HCT116 (cell line): ENCODE data around the gene SLC22A23. TPM values are rescaled to one million over a fixed set of nuclear protein-coding genes. Genes with fewer than 3 reads are reported as not detected.

Experiments used
- ATAC-seq: fragments of 200-7000 bp; cut with Tn5 transposase; 2 replicates; pipeline ENCODE4 v1.9.1; 2020; ENCODE audit warnings: mild to moderate bottlenecking, moderate library complexity
- BruUV-seq: library from RNA; stranded (reverse); fragments of 400-500 nt; replicated peaks from 2 replicates; lab custom pipeline; 2021; lab: Mats Ljungman, UMichigan
- CTCF ChIA-PET: fragments of 300-600 bp; sonication (Branson Sonifier 250); formaldehyde crosslinking; loops from one replicate; lab custom pipeline; 2021; ENCODE audit warnings: antibody characterized with exemption; lab: Charles Lee
- POLR2A ChIA-PET: fragments of 300-600, 350-600 bp; sonication (Branson Sonifier 250); formaldehyde crosslinking; loops from one replicate; lab custom pipeline; 2021; ENCODE audit warnings: antibody characterized with exemption; lab: Charles Lee
- RAD21 ChIA-PET, 2 experiments: fragments of 300-600 bp; sonication (Branson Sonifier 250); formaldehyde crosslinking; loops; one replicate each; lab custom pipeline; 2023; ENCODE audit warnings: low total read pairs in 2 of 2; ENCODE audit not compliant: uncharacterized antibody in 2 of 2, unreplicated experiment in 2 of 2, low non-redundant PET in 1 of 2; lab: Charles Lee
- DNase-seq: peaks from one replicate; pipeline ENCODE4 v3.0.0-alpha.2; 2010; ENCODE audit warnings: low read depth, low spot score
- H2AFZ ChIP-seq: fragments of 200-600 bp; shearing (Covaris generic), sonication (generic); 2 replicates; pipeline ENCODE4 v1.6.1; 2017; ENCODE audit warnings: low read depth, mixed run types, mixed read lengths, antibody characterized with exemption, low read length; ENCODE audit not compliant: poor library complexity, severe bottlenecking
- H3K27ac ChIP-seq: 2 replicates; pipeline ENCODE4 v1.5.1; 2012; ENCODE audit warnings: low read depth, low read length
- H3K27me3 ChIP-seq: fragments of 200-600 bp; sonication (generic); 2 replicates; pipeline ENCODE4 v1.6.1; 2016; ENCODE audit warnings: mixed run types, low read length, mixed read lengths; ENCODE audit not compliant: insufficient read depth
- H3K36me3 ChIP-seq, 2 experiments: fragments of 200-500 bp in 1 of 2; fragments of 200-600 bp in 1 of 2; sonication (Bioruptor generic) in 1 of 2; sonication (generic) in 1 of 2; 2 replicates each; pipeline versions ENCODE4 v1.5.1 to v1.6.1; 2014 to 2016; ENCODE audit warnings: low read length in 2 of 2, inconsistent platforms in 1 of 2, mixed read lengths in 1 of 2, mixed run types in 1 of 2; ENCODE audit not compliant: insufficient read depth in 2 of 2, control insufficient read depth in 1 of 2
- H3K4me1 ChIP-seq, 2 experiments: fragments of 200-600 bp in 1 of 2; sonication (generic) in 1 of 2; 2 replicates each; pipeline versions ENCODE4 v1.5.1 to v1.6.1; 2012 to 2017; ENCODE audit warnings: low read length in 2 of 2, inconsistent platforms in 1 of 2, mild to moderate bottlenecking in 1 of 2, mixed read lengths in 1 of 2, mixed run types in 1 of 2, moderate library complexity in 1 of 2; ENCODE audit not compliant: insufficient read depth in 2 of 2, control insufficient read depth in 1 of 2
- H3K4me2 ChIP-seq: fragments of 200-600 bp; sonication (generic); 2 replicates; pipeline ENCODE4 v1.6.1; 2017; ENCODE audit warnings: mixed run types, low read length, mixed read lengths
- H3K4me3 ChIP-seq, 2 experiments: fragments of 200-600 bp in 1 of 2; sonication (generic) in 1 of 2; replicated peaks in 1 of 2; 2 replicates each; pipeline ENCODE4 v1.5.1; 2011 to 2016; ENCODE audit warnings: low read length in 2 of 2, control low read depth in 1 of 2, low read depth in 1 of 2, mild to moderate bottlenecking in 1 of 2, mixed read lengths in 1 of 2, mixed run types in 1 of 2
- H3K79me2 ChIP-seq: fragments of 200-600 bp; sonication (generic); 2 replicates; pipeline ENCODE4 v1.6.1; 2017; ENCODE audit warnings: mild to moderate bottlenecking, mixed run types, low read length, moderate library complexity, mixed read lengths; ENCODE audit not compliant: insufficient read depth
- H3K9ac ChIP-seq: fragments of 200-600 bp; sonication (generic); 2 replicates; pipeline ENCODE4 v1.6.1; 2016; ENCODE audit warnings: low read length, mixed read lengths
- H3K9me2 ChIP-seq: fragments of 200-600 bp; sonication (generic), shearing (Covaris generic); 2 replicates; pipeline ENCODE4 v1.6.1; 2017; ENCODE audit warnings: mixed run types, mild to moderate bottlenecking, moderate library complexity; ENCODE audit not compliant: insufficient read depth
- H3K9me3 ChIP-seq, 2 experiments: fragments of 200-500 bp in 1 of 2; fragments of 200-600 bp in 1 of 2; sonication (Bioruptor generic) in 1 of 2; sonication (generic) in 1 of 2; 2 replicates each; pipeline ENCODE4 v1.6.1; 2014 to 2017; ENCODE audit warnings: low read length in 2 of 2, mixed read lengths in 2 of 2, inconsistent platforms in 1 of 2, low read depth in 1 of 2, mild to moderate bottlenecking in 1 of 2, mixed run types in 1 of 2, moderate library complexity in 1 of 2; ENCODE audit not compliant: control insufficient read depth in 1 of 2, insufficient read depth in 1 of 2
- H4K20me1 ChIP-seq: fragments of 200-600 bp; sonication (generic), shearing (Covaris generic); 2 replicates; pipeline ENCODE4 v1.6.1; 2017; ENCODE audit warnings: mixed run types, mild to moderate bottlenecking, moderate library complexity; ENCODE audit not compliant: insufficient read depth
- CBX3 ChIP-seq: IDR thresholded peaks from 2 replicates; pipeline ENCODE4 v1.6.1; 2012; ENCODE audit warnings: low read depth
- CTCF ChIP-seq, 3 experiments: fragments of 200-600 bp in 1 of 3; sonication (generic) in 1 of 3; IDR thresholded peaks in 2 of 3; conservative IDR thresholded peaks in 1 of 3; 2 replicates each; pipeline ENCODE4 v1.5.1; 2012 to 2017; ENCODE audit warnings: low read depth in 2 of 3, low read length in 2 of 3, antibody characterized with exemption in 1 of 3, borderline replicate concordance in 1 of 3, control low read depth in 1 of 3, mild to moderate bottlenecking in 1 of 3, mixed read lengths in 1 of 3, mixed run types in 1 of 3, moderate library complexity in 1 of 3; ENCODE audit not compliant: insufficient read depth in 1 of 3
- EGR1 ChIP-seq: IDR thresholded peaks from 2 replicates; pipeline ENCODE4 v1.6.1; 2012; ENCODE audit warnings: low read depth
- EZH2 ChIP-seq: fragments of 200-600 bp; sonication (generic); IDR thresholded peaks from 2 replicates; pipeline ENCODE4 v1.6.1; 2017; ENCODE audit warnings: antibody characterized with exemption, mixed run types
- EZH2phosphoT487 ChIP-seq: fragments of 200-600 bp; IDR thresholded peaks from 2 replicates; pipeline ENCODE4 v1.6.1; 2018; ENCODE audit warnings: antibody characterized with exemption, borderline replicate concordance
- JUND ChIP-seq: IDR thresholded peaks from 2 replicates; pipeline ENCODE4 v1.6.1; 2012
- POLR2AphosphoS5 ChIP-seq: IDR thresholded peaks from 2 replicates; pipeline ENCODE4 v1.6.1; 2011; ENCODE audit warnings: mild to moderate bottlenecking, low read depth, low read length, moderate library complexity
- RAD21 ChIP-seq: IDR thresholded peaks from 2 replicates; pipeline ENCODE4 v1.6.1; 2012; ENCODE audit warnings: low read depth, mild to moderate bottlenecking
- SP1 ChIP-seq: IDR thresholded peaks from 2 replicates; pipeline ENCODE4 v1.6.1; 2012; ENCODE audit warnings: low read depth
- YY1 ChIP-seq: IDR thresholded peaks from 2 replicates; pipeline ENCODE4 v1.6.1; 2011; ENCODE audit warnings: low read length, low read depth, moderate library complexity, mild to moderate bottlenecking; ENCODE audit not compliant: insufficient replicate concordance; ENCODE audit errors: extremely low read depth
- ZBTB33 ChIP-seq: IDR thresholded peaks from 2 replicates; pipeline ENCODE4 v1.6.1; 2011; ENCODE audit warnings: mild to moderate bottlenecking, low read length, moderate library complexity; ENCODE audit not compliant: insufficient replicate concordance; ENCODE audit errors: extremely low read depth
- ZFX ChIP-seq: fragments of 450-650 bp; IDR thresholded peaks from 2 replicates; pipeline ENCODE4 v1.6.1; 2017
- ZNF274 ChIP-seq: fragments of 200-500 bp; sonication (Bioruptor generic); IDR thresholded peaks from 2 replicates; pipeline ENCODE4 v1.6.1; 2014; ENCODE audit warnings: mild to moderate bottlenecking, low read depth, low read length, inconsistent platforms
- intact Hi-C: fragments of 100-400 bp; cut with micrococcal nuclease; formaldehyde crosslinking; loops from 2 replicates; pipeline ENCODE4 v1.10.0; 2022
- total RNA-seq: library from RNA; stranded (reverse); gene quantifications from one replicate; pipeline ENCODE4 v1.2.1, GENCODE V29; 2021; ENCODE audit not compliant: unreplicated experiment
- TF ChIP-seq, protein P1 (sequence below): IDR thresholded peaks from 2 replicates; pipeline ENCODE4 v1.6.1; 2012
- TF ChIP-seq, protein P2 (sequence below): IDR thresholded peaks from 2 replicates; pipeline ENCODE4 v1.6.1; 2012; ENCODE audit warnings: low read depth

SLC22A23 gene
- total RNA-seq, 1 experiment from 2014 or later = 11.5 TPM

DNA sequence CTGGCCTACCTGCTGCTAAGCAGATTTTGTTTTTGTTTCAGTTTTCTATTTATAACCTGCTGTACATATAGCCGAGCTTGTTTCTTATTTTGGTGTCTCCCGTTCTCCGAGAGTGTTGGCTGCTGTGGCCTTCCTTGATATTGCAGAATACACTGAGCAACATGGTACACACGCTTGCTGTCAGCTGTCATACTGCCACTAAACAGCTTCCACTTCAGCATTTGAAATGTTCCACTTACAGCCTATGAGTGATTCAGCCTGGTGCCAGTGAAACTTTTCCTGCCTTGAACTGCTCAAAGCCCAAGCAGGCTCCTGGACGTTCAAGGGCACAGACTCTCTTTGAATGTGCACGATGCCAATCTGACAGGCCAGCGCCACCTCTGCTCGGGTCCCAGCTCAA, 111.0 kb downstream of the SLC22A23 start:
- RAD21 ChIA-PET = no interaction called here
- Histone ChIP-seq H3K9ac (no peak overlapping the region), H4K20me1 (no peaks in the 10 kb centered on the region), H3K4me1 (peaks cover 0 to 8% of the 10 kb centered on the region in 2 experiments; a peak in 1 of 4 replicates), H3K9me3 (no peaks in the 10 kb centered on the region), H3K27me3 (no peaks in the 10 kb centered on the region)
- no TSS peak for BruUV-seq
- TF ChIP-seq ZNF274 (no peak), EZH2phosphoT487 (no peak), YY1 (no peak), SP1 (no peak), EZH2 (no peak), CBX3 (no peak), EGR1 (no peak), ZFX (no peak), JUND (no peak), RAD21 (no peak), CTCF (IDR thresholded peaks at IDR 0.05 in 2 of 3, conservative IDR thresholded peaks at IDR 0.05 in 1 of 3; ENCODE audit: borderline replicate concordance in 1 of 3, insufficient read depth in 1 of 3, low read depth in 2 of 3, low read length in 2 of 3) (no peak), POLR2AphosphoS5 (no peak), ZBTB33 (no peak)
- TF ChIP-seq, protein P1, sequence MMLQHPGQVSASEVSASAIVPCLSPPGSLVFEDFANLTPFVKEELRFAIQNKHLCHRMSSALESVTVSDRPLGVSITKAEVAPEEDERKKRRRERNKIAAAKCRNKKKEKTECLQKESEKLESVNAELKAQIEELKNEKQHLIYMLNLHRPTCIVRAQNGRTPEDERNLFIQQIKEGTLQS = no peak
- TF ChIP-seq, protein P2, sequence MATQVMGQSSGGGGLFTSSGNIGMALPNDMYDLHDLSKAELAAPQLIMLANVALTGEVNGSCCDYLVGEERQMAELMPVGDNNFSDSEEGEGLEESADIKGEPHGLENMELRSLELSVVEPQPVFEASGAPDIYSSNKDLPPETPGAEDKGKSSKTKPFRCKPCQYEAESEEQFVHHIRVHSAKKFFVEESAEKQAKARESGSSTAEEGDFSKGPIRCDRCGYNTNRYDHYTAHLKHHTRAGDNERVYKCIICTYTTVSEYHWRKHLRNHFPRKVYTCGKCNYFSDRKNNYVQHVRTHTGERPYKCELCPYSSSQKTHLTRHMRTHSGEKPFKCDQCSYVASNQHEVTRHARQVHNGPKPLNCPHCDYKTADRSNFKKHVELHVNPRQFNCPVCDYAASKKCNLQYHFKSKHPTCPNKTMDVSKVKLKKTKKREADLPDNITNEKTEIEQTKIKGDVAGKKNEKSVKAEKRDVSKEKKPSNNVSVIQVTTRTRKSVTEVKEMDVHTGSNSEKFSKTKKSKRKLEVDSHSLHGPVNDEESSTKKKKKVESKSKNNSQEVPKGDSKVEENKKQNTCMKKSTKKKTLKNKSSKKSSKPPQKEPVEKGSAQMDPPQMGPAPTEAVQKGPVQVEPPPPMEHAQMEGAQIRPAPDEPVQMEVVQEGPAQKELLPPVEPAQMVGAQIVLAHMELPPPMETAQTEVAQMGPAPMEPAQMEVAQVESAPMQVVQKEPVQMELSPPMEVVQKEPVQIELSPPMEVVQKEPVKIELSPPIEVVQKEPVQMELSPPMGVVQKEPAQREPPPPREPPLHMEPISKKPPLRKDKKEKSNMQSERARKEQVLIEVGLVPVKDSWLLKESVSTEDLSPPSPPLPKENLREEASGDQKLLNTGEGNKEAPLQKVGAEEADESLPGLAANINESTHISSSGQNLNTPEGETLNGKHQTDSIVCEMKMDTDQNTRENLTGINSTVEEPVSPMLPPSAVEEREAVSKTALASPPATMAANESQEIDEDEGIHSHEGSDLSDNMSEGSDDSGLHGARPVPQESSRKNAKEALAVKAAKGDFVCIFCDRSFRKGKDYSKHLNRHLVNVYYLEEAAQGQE = no peak
- TF ChIP-seq, all 23 proteins: peak for 0
- POLR2A ChIA-PET = no interaction called here
- Histone ChIP-seq H2AFZ (no peak overlapping the region), H3K4me3 (no peak overlapping the region), H3K79me2 (no peaks in the 10 kb centered on the region), H3K27ac (no peak overlapping the region), H3K9me2 (no peaks in the 10 kb centered on the region), H3K36me3 (no peaks in the 10 kb centered on the region), H3K4me2 (no peak overlapping the region)
- DNase-seq (no peak), ATAC-seq (no peak)
- CTCF ChIA-PET = no interaction called here
- intact Hi-C loops = no loop called here
